B cell (primary cell): ENCODE measurements around the gene PACSIN2. TPM values are rescaled to one million over a fixed set of nuclear protein-coding genes. Genes with fewer than 3 reads are reported as not detected.

Source experiments
- ATAC-seq: fragments of 200-7000 bp; cut with Tn5 transposase; one replicate; pipeline ENCODE4 v1.10.0; 2021; ENCODE audit warnings: low read depth, mild to moderate bottlenecking, moderate number of reproducible peaks, moderate library complexity
- CTCF ChIA-PET: fragments of 350-600 bp; sonication (Branson Sonifier 250); formaldehyde crosslinking; loops from one replicate; lab custom pipeline; 2021; ENCODE audit warnings: antibody characterized with exemption, inconsistent platforms; lab: Charles Lee
- POLR2A ChIA-PET: fragments of 350-600 bp; sonication (Branson Sonifier 250); formaldehyde crosslinking; loops from one replicate; lab custom pipeline; 2021; ENCODE audit warnings: antibody characterized with exemption; lab: Charles Lee
- DNase-seq: peaks from one replicate; pipeline ENCODE4 v3.0.0; 2013
- H2AFZ ChIP-seq: 2 replicates; pipeline ENCODE4 v1.6.1; 2012; ENCODE audit warnings: mild to moderate bottlenecking, low read depth, low read length; ENCODE audit not compliant: insufficient read depth, poor library complexity, severe bottlenecking
- H3K27ac ChIP-seq, 2 donors: 1 replicate in 1 of 2; 2 replicates in 1 of 2; pipeline ENCODE4 v1.5.1; 2012 to 2013; ENCODE audit warnings: low read length in 2 of 2, mild to moderate bottlenecking in 2 of 2, moderate library complexity in 1 of 2
- H3K27me3 ChIP-seq, 4 experiments: fragments of 200-600 bp in 1 of 4; sonication (generic) in 1 of 4; replicated peaks in 1 of 4; 1 replicate in 2 of 4; 2 replicates in 2 of 4; pipeline versions ENCODE4 v1.6.1 to v1.7.0; 2013 to 2016; ENCODE audit warnings: low read length in 3 of 4, mild to moderate bottlenecking in 2 of 4, mixed read lengths in 1 of 4, moderate library complexity in 1 of 4; ENCODE audit not compliant: insufficient read depth in 4 of 4, control insufficient read depth in 3 of 4; ENCODE audit errors: control extremely low read depth in 1 of 4
- H3K36me3 ChIP-seq, 2 experiments: replicated peaks in 1 of 2; 1 replicate in 1 of 2; 2 replicates in 1 of 2; pipeline versions ENCODE4 v1.6.1 to v1.7.1; 2013; ENCODE audit warnings: low read length in 1 of 2; ENCODE audit not compliant: insufficient read depth in 2 of 2, control insufficient read depth in 1 of 2; ENCODE audit errors: control extremely low read depth in 1 of 2, extremely low read depth in 1 of 2
- H3K4me1 ChIP-seq, 2 donors: fragments of 200-600 bp in 1 of 2; sonication (generic) in 1 of 2; 1 replicate in 1 of 2; 2 replicates in 1 of 2; pipeline versions ENCODE4 v1.5.1 to v1.6.1; 2013 to 2017; ENCODE audit warnings: low read length in 2 of 2; ENCODE audit not compliant: control insufficient read depth in 2 of 2, insufficient read depth in 2 of 2
- H3K4me2 ChIP-seq: replicated peaks from 2 replicates; pipeline ENCODE3; 2012; ENCODE audit warnings: mild to moderate bottlenecking, low read depth, low read length; ENCODE audit not compliant: poor library complexity, severe bottlenecking
- H3K4me3 ChIP-seq, 5 experiments: fragments of 200-600 bp in 1 of 5; sonication (generic) in 1 of 5; 1 replicate in 3 of 5; 2 replicates in 2 of 5; pipeline versions ENCODE4 v1.5.1 to v1.7.0; 2011 to 2016; ENCODE audit warnings: low read length in 4 of 5, mild to moderate bottlenecking in 4 of 5, low read depth in 2 of 5, control low read depth in 1 of 5, moderate library complexity in 1 of 5; ENCODE audit not compliant: insufficient read depth in 1 of 5; ENCODE audit errors: control extremely low read depth in 1 of 5, extremely low read depth in 1 of 5
- H3K79me2 ChIP-seq: fragments of 200-600 bp; sonication (generic); one replicate; pipeline ENCODE4 v1.6.0; 2016; ENCODE audit warnings: low read length; ENCODE audit not compliant: control insufficient read depth, insufficient read depth
- H3K9ac ChIP-seq: fragments of 200-600 bp; sonication (generic); 2 replicates; pipeline ENCODE4 v1.6.1; 2017; ENCODE audit warnings: mild to moderate bottlenecking, low read length, moderate library complexity
- H3K9me3 ChIP-seq, 3 donors: one replicate each; pipeline versions ENCODE4 v1.6.1 to v1.7.1; 2013; ENCODE audit warnings: low read length in 2 of 3; ENCODE audit not compliant: control insufficient read depth in 2 of 3, insufficient read depth in 1 of 3; ENCODE audit errors: control extremely low read depth in 1 of 3
- H4K20me1 ChIP-seq: 2 replicates; pipeline ENCODE4 v1.6.0; 2012; ENCODE audit warnings: mild to moderate bottlenecking, low read length; ENCODE audit not compliant: insufficient read depth, control insufficient read depth, poor library complexity, severe bottlenecking
- H3K27ac Mint-ChIP-seq: one replicate; pipeline ENCODE4 v1.8.0; 2021; ENCODE audit warnings: mixed read lengths
- H3K27me3 Mint-ChIP-seq: one replicate; pipeline ENCODE4 v1.8.0; 2021; ENCODE audit warnings: mixed read lengths
- H3K4me1 Mint-ChIP-seq: one replicate; pipeline ENCODE4 v1.8.0; 2021; ENCODE audit warnings: mixed read lengths
- H3K4me3 Mint-ChIP-seq: one replicate; pipeline ENCODE4 v1.8.0; 2021; ENCODE audit warnings: mixed read lengths
- H3K9me3 Mint-ChIP-seq: one replicate; pipeline ENCODE4 v1.8.0; 2022; ENCODE audit warnings: mixed read lengths; ENCODE audit not compliant: insufficient read depth
- CTCF ChIP-seq: fragments of 200-600 bp; IDR thresholded peaks from one replicate; pipeline ENCODE4 v1.8.0; 2022; ENCODE audit warnings: antibody characterized with exemption, mild to moderate bottlenecking
- EZH2 ChIP-seq: IDR thresholded peaks from 2 replicates; pipeline ENCODE4 v1.6.1; 2012; ENCODE audit warnings: borderline replicate concordance, low read depth, mild to moderate bottlenecking, moderate library complexity, low read length; ENCODE audit not compliant: insufficient read depth, poor library complexity, severe bottlenecking
- WGBS: methylation state at CpG from one replicate; pipeline ENCODE4 v1.1.5; 2013; ENCODE audit warnings: missing lambda C conversion rate; ENCODE audit not compliant: insufficient coverage; 5-methylcytosine and 5-hydroxymethylcytosine counted together
- intact Hi-C: fragments of 100-400 bp; cut with micrococcal nuclease; formaldehyde crosslinking; loops from one replicate; pipeline ENCODE4 v1.10.0; 2022
- polyA plus RNA-seq: library from polyadenylated mRNA; depleted of rRNA; stranded (reverse); fragments of >200 nt; gene quantifications from 2 replicates; pipeline ENCODE4 v1.2.3, GENCODE V29; 2012
- total RNA-seq, 2 donors: library from RNA; stranded (reverse); fragments of 120-200 nt in 1 of 2; gene quantifications; 1 replicate in 1 of 2; 2 replicates in 1 of 2; pipeline versions ENCODE4 v1.2.3 to v1.2.4, GENCODE V29; 2013 to 2022

The PACSIN2 gene
- total and polyA plus RNA-seq, 2 donors (not counting 1 experiment from before 2014, with no cell fraction given), result 26.9 to 59.3 TPM

DNA sequence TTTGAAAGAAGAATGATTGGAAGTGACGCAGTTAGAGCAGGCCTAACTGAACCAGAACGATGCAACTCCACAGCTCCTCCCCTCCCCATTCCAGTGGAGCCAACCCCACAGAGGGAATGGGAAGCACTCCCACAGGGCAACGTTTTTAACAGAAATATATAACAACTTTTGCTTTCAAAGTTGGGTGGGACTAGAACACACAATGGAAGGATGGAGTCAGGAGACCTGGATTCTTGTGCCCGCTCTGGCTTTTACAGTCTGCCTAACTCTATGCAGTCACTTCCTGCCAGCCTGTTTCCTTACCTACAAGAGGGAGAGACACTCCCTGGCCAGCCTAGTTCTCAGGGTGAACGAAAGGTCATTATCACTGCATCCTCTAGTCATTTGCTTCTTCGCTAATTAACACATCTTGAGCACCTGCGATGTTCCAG, 75.5 kb downstream of the PACSIN2 start:
- H3K4me3 ChIP-seq, result no peak overlapping the region
- no peaks in the 10 kb centered on the region for H3K9me3 Mint-ChIP-seq
- CTCF ChIA-PET, result interaction anchor here (1.1 kb wide), 1 partner anchor 52 kb away, joined by 3 read pairs; no protein-coding TSS in a partner anchor
- ATAC-seq (no peak), DNase-seq (no peak)
- H3K4me3 Mint-ChIP-seq, result no peak overlapping the region
- POLR2A ChIA-PET, result no interaction called here
- peaks cover 57% of the 10 kb centered on the region for H3K79me2 ChIP-seq
- H3K4me1 Mint-ChIP-seq, result peaks cover 51% of the 10 kb centered on the region
- TF ChIP-seq EZH2 (no peak), CTCF (no peak)
- H3K9ac ChIP-seq, result no peak overlapping the region
- H3K36me3 ChIP-seq, result peaks cover 0 to 6% of the 10 kb centered on the region in 2 experiments
- intact Hi-C loops, result loop anchor here (10.0 kb wide), 1 partner anchor 275 kb away; no protein-coding TSS in a partner anchor
- H3K27ac ChIP-seq, result no peak overlapping the region
- no peaks in the 10 kb centered on the region for H3K9me3 ChIP-seq
- no peaks in the 10 kb centered on the region for H3K27me3 Mint-ChIP-seq
- H3K4me2 ChIP-seq, result no peak overlapping the region
- peak overlapping the region; percentile 53 for H3K27ac Mint-ChIP-seq
- H3K27me3 ChIP-seq, result no peaks in the 10 kb centered on the region
- H3K4me1 ChIP-seq, result peaks cover 45 to 57% of the 10 kb centered on the region in 2 donors
- H2AFZ ChIP-seq, result no peak overlapping the region
- WGBS, result 89% methylated on average over 4 of the region's 7 CpGs
- no peaks in the 10 kb centered on the region for H4K20me1 ChIP-seq

DNA sequence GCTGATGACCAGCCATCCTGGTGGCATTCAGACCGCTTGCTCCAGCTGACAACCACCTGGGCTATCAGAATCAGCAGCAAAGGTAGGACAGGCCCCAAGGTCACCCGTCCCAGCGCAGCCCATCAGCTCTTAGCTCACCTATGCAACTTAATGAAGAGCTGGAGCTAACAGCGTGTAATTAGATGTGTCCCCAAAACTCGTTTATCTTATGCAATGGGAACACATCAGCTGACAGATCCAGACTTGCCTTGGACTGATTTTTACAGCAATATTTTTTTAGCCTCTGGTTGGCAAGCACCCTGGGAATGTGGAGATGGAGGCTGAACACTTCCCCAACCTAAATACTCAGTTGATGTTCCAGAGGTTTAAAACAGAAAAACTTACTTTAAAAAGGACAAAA, 76.0 kb downstream of the PACSIN2 start:
- no peak overlapping the region for H3K27ac Mint-ChIP-seq
- H3K9me3 Mint-ChIP-seq, result no peaks in the 10 kb centered on the region
- no peaks in the 10 kb centered on the region for H3K27me3 ChIP-seq
- no peak overlapping the region for H3K4me3 Mint-ChIP-seq
- peaks cover 57% of the 10 kb centered on the region for H3K79me2 ChIP-seq
- H3K9me3 ChIP-seq, result no peaks in the 10 kb centered on the region
- WGBS, result 100% methylated on average over 3 of the region's 5 CpGs
- intact Hi-C loops, result loop anchor here (10.0 kb wide), 1 partner anchor 274 kb away; no protein-coding TSS in a partner anchor
- no peak overlapping the region for H3K9ac ChIP-seq
- no peaks in the 10 kb centered on the region for H4K20me1 ChIP-seq
- no peak overlapping the region for H3K4me3 ChIP-seq
- peaks cover 56% of the 10 kb centered on the region for H3K4me1 Mint-ChIP-seq
- ChIA-PET CTCF (interaction anchor here (1.1 to 1.2 kb wide), 2 partner anchors 52 to 59 kb away, joined by 3 read pairs; no protein-coding TSS in a partner anchor), POLR2A (no interaction called here)
- no peaks in the 10 kb centered on the region for H3K27me3 Mint-ChIP-seq
- peaks cover 50 to 62% of the 10 kb centered on the region in 2 donors for H3K4me1 ChIP-seq
- DNase-seq (no peak), ATAC-seq (no peak)
- TF ChIP-seq CTCF (no peak), EZH2 (no peak)
- H3K27ac ChIP-seq, result no peak overlapping the region
- no peak overlapping the region for H2AFZ ChIP-seq
- H3K36me3 ChIP-seq, result peaks cover 0 to 6% of the 10 kb centered on the region in 2 experiments
- no peak overlapping the region for H3K4me2 ChIP-seq
